Measurements from ENCODE around the gene SPATS2L. TPM values are rescaled to one million over a fixed set of nuclear protein-coding genes. Genes with fewer than 3 reads are reported as not detected.

SPATS2L gene
- total and polyA plus RNA-seq, 2 of the 13 experiments (the other 11 are each of a cell fraction or from before 2014, with no cell fraction given), result 154 to 212 TPM

GRCh38 chr2:200509612-200510433 is 203.3 kb downstream of the SPATS2L start, which contains the start of gene KCTD18 (continued):
- TF ChIP-seq REST (IDR thresholded peaks at IDR 0.05; ENCODE audit: borderline replicate concordance in 1 of 2, low read depth in 1 of 2, low read length in 2 of 2) (no peak), ZNF792 (CRISPR knock-in tag; IDR thresholded peaks at IDR 0.05) (no peak; the same call in 1 of the 2 replicates), ZNF263 (CRISPR knock-in tag; IDR thresholded peaks at IDR 0.05) (0 out of 2 replicates have a peak, but pooled peaks have one; percentile 9), ZNF207 (IDR thresholded peaks at IDR 0.05; ENCODE audit: borderline replicate concordance) (no peak), ATF7 (IDR thresholded peaks at IDR 0.05) (no peak), ATF7 (CRISPR knock-in tag; IDR thresholded peaks at IDR 0.05) (no peak)

GRCh38 chr2:200515155-200515554 is 208.7 kb downstream of the SPATS2L start:
- no peaks in the 10 kb centered on the region for H3K36me3 ChIP-seq (replicated peaks in 1 of 2; ENCODE audit: control insufficient read depth in 1 of 2, insufficient read depth in 2 of 2, low read length in 2 of 2)
- no peak overlapping the region for H3K27ac ChIP-seq (ENCODE audit: extremely low read length, insufficient read depth, low read length)
- intact Hi-C loops (cut with micrococcal nuclease; ENCODE audit: unreplicated experiment), result no loop called here
- H3K4me2 ChIP-seq (ENCODE audit: low read depth, low read length), result no peak overlapping the region
- H4K20me1 ChIP-seq (ENCODE audit: insufficient read depth, low read length), result no peaks in the 10 kb centered on the region
- FAIRE-seq, result no peak
- POLR2A ChIA-PET, result no interaction called here
- H2AFZ ChIP-seq (ENCODE audit: low read length), result no peak overlapping the region
- H3K4me3 ChIP-seq (replicated peaks in 1 of 3; ENCODE audit: insufficient read depth in 1 of 3, low read depth in 2 of 3, low read length in 3 of 3), result no peak overlapping the region
- H3K9ac ChIP-seq (ENCODE audit: insufficient read depth, low read depth, low read length), result no peak overlapping the region
- CTCF ChIA-PET (ENCODE audit: low intra/inter-chr PET ratio, low total read pairs), result no interaction called here
- 0% methylated on average over 1 of the region's 1 CpG for WGBS (ENCODE audit: low lambda C conversion rate)
- H3K4me1 ChIP-seq (ENCODE audit: insufficient read depth, low read length), result peaks cover 9% of the 10 kb centered on the region
- no peak for DNase-seq (ENCODE audit: low spot score)
- peaks cover 0 to 13% of the 10 kb centered on the region in 2 experiments; a peak in 1 of 5 replicates for H3K27me3 ChIP-seq (ENCODE audit: control insufficient read depth in 1 of 2, insufficient read depth in 2 of 2, low read length in 2 of 2)
- no TSS peak for BruUV-seq (replicated peaks)
- no peaks in the 10 kb centered on the region for H3K79me2 ChIP-seq (ENCODE audit: insufficient read depth, low read length)
- in situ Hi-C loops (cut with HindIII; ENCODE audit: extremely low pct_ligation_motif_present, low pct_unique_long_range_greater_than_20kb), result no loop called here
- H3K9me3 ChIP-seq (ENCODE audit: low read length), result peaks cover 5% of the 10 kb centered on the region; the same call in 1 of the 2 replicates
- no peak for ATAC-seq
- TF ChIP-seq SP5 (CRISPR knock-in tag; IDR thresholded peaks at IDR 0.05; ENCODE audit: borderline replicate concordance, low read depth), result no peak
- no peak for TF ChIP-seq IRF9 (CRISPR knock-in tag; IDR thresholded peaks at IDR 0.05; ENCODE audit: borderline replicate concordance)
- no peak for TF ChIP-seq ZBTB39 (CRISPR knock-in tag; IDR thresholded peaks at IDR 0.05)
- no peak for TF ChIP-seq ZNF775 (CRISPR knock-in tag; IDR thresholded peaks at IDR 0.05; ENCODE audit: borderline replicate concordance)
- TF ChIP-seq FOXK2 (IDR thresholded peaks at IDR 0.05), result no peak
- no peak for TF ChIP-seq ZGPAT (CRISPR knock-in tag; IDR thresholded peaks at IDR 0.05)
